Smooth muscle cell (in vitro differentiated cells): Measurements from ENCODE around the gene SLC41A3. TPM values are rescaled to one million over a fixed set of nuclear protein-coding genes. Genes with fewer than 3 reads are reported as not detected.

Experiments
- DNase-seq: peaks from one replicate; lab custom pipeline; 2025; ENCODE audit not compliant: unreplicated experiment; lab: John Stamatoyannopoulos, UW
- H2AFZ ChIP-seq: fragments of 200-600 bp; sonication (generic); 2 replicates; pipeline ENCODE4 v1.6.0; 2016; ENCODE audit warnings: antibody characterized with exemption, low read depth, mild to moderate bottlenecking
- H3F3A ChIP-seq: fragments of 200-600 bp; sonication (generic); 2 replicates; pipeline ENCODE4 v1.6.0; 2017; ENCODE audit warnings: antibody characterized with exemption, low read depth
- H3K27ac ChIP-seq: fragments of 200-600 bp; sonication (generic); 2 replicates; pipeline ENCODE4 v1.5.1; 2016; ENCODE audit warnings: low read depth, mild to moderate bottlenecking
- H3K27me3 ChIP-seq: fragments of 200-600 bp; sonication (generic); 2 replicates; pipeline ENCODE4 v1.6.1; 2016; ENCODE audit warnings: low read depth, mild to moderate bottlenecking
- H3K36me3 ChIP-seq: fragments of 200-600 bp; sonication (generic); 2 replicates; pipeline ENCODE4 v1.5.1; 2016; ENCODE audit warnings: low read depth
- H3K4me1 ChIP-seq: fragments of 200-600 bp; sonication (generic); 2 replicates; pipeline ENCODE4 v1.5.1; 2016; ENCODE audit warnings: low read depth
- H3K4me2 ChIP-seq: fragments of 200-600 bp; sonication (generic); 2 replicates; pipeline ENCODE4 v1.6.0; 2016; ENCODE audit warnings: mild to moderate bottlenecking
- H3K4me3 ChIP-seq: fragments of 200-600 bp; sonication (generic); 2 replicates; pipeline ENCODE4 v1.5.1; 2016; ENCODE audit warnings: mild to moderate bottlenecking
- H3K79me2 ChIP-seq: fragments of 200-600 bp; sonication (generic); 2 replicates; pipeline ENCODE4 v1.6.0; 2016; ENCODE audit warnings: low read depth, mild to moderate bottlenecking
- H3K9ac ChIP-seq: fragments of 200-600 bp; sonication (generic); 2 replicates; pipeline ENCODE4 v1.6.0; 2016; ENCODE audit warnings: low read depth
- H3K9me3 ChIP-seq: fragments of 200-600 bp; sonication (generic); replicated peaks from 2 replicates; pipeline ENCODE4 v1.5.1; 2016; ENCODE audit warnings: low read depth
- H4K20me1 ChIP-seq: fragments of 200-600 bp; sonication (generic); 2 replicates; pipeline ENCODE4 v1.6.0; 2016; ENCODE audit warnings: low read depth
- WGBS: methylation state at CpG from one replicate; pipeline ENCODE4 v1.1.7; 2016; ENCODE audit warnings: low lambda C conversion rate; 5-methylcytosine and 5-hydroxymethylcytosine counted together
- polyA plus RNA-seq: library from polyadenylated mRNA; unstranded; fragments of >200 nt; fragmentation: Nextera tagmentation; extraction: Ambion mirVana; gene quantifications from 2 replicates; pipeline ENCODE4 v1.2.1, GENCODE V29; 2016
- total RNA-seq: library from RNA; depleted of rRNA; stranded (reverse); fragments of >200 nt; gene quantifications from 2 replicates; pipeline ENCODE4 v1.2.3, GENCODE V29; 2014
- TF ChIP-seq, protein P1 (sequence below): fragments of 200-600 bp; sonication (generic); IDR thresholded peaks from 2 replicates; pipeline ENCODE4 v1.5.1; 2017; ENCODE audit warnings: borderline replicate concordance, mild to moderate bottlenecking, antibody characterized with exemption; ENCODE audit not compliant: insufficient read depth, poor library complexity, severe bottlenecking

The SLC41A3 gene
- total and polyA plus RNA-seq, 2 experiments from 2014 or later, result 20.7 to 23.9 TPM

DNA sequence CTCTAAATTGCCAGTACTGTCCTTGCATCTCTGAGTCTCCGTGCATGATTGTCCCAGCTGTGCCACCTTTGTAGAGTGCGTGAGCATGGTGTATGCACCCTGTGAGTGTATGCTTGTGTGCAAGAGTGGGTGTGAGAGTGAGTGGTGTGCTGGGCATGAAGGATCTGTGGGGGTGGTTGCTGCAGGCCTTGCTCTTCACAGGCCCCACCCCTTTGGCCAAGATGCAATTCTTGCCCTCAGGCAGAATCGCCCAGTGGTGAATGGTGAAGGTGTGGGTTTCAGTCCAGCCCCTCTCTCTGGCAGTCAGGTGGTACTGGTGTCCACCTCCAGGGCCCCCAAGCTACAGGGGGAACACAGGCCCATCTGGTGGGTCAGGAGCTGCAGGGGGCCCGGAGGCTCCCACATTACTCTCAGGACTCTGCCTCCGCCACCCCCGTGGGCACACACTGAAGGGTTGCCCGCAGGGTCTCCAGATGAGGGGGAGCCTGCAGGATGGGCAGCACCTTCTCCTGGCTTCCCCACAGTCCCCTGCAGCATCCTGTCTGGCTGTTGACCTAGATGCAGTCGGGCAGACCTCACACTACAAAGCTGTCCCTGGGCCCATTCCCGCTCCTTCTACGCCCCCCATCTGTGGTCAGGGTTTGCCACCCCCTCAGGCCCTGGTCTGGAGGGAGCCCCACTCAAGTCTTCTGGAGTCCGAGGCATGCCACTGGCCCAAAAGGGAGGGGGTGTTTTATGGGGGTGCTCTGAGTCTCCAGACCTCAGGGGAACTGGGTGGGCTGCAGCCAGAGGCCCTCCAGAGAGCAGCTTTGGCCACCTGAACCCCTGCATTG lies 123.3 kb downstream of the SLC41A3 start:
- H3K4me3 ChIP-seq, result no peak overlapping the region
- no peak overlapping the region for H2AFZ ChIP-seq
- DNase-seq, result no peak
- H3K9ac ChIP-seq, result no peak overlapping the region
- 94% methylated on average over 8 of the region's 11 CpGs for WGBS
- H4K20me1 ChIP-seq, result no peaks in the 10 kb centered on the region
- H3K36me3 ChIP-seq, result no peaks in the 10 kb centered on the region
- H3F3A ChIP-seq, result no peaks in the 10 kb centered on the region
- no peak overlapping the region for H3K4me2 ChIP-seq
- H3K79me2 ChIP-seq, result no peaks in the 10 kb centered on the region
- no peaks in the 10 kb centered on the region for H3K9me3 ChIP-seq
- TF ChIP-seq, protein P1, sequence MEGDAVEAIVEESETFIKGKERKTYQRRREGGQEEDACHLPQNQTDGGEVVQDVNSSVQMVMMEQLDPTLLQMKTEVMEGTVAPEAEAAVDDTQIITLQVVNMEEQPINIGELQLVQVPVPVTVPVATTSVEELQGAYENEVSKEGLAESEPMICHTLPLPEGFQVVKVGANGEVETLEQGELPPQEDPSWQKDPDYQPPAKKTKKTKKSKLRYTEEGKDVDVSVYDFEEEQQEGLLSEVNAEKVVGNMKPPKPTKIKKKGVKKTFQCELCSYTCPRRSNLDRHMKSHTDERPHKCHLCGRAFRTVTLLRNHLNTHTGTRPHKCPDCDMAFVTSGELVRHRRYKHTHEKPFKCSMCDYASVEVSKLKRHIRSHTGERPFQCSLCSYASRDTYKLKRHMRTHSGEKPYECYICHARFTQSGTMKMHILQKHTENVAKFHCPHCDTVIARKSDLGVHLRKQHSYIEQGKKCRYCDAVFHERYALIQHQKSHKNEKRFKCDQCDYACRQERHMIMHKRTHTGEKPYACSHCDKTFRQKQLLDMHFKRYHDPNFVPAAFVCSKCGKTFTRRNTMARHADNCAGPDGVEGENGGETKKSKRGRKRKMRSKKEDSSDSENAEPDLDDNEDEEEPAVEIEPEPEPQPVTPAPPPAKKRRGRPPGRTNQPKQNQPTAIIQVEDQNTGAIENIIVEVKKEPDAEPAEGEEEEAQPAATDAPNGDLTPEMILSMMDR, result no peak
- H3K27ac ChIP-seq, result no peak overlapping the region
- H3K4me1 ChIP-seq, result no peaks in the 10 kb centered on the region
- H3K27me3 ChIP-seq, result peaks cover 31% of the 10 kb centered on the region

GRCh38 chr3:125960066-125960424 lies 123.9 kb downstream of the SLC41A3 start:
- Histone ChIP-seq H3K27me3 (peaks cover 25% of the 10 kb centered on the region), H3K79me2 (no peaks in the 10 kb centered on the region), H3K9me3 (no peaks in the 10 kb centered on the region), H3K27ac (no peak overlapping the region), H2AFZ (no peak overlapping the region), H3K36me3 (no peaks in the 10 kb centered on the region), H3K9ac (no peak overlapping the region), H4K20me1 (no peaks in the 10 kb centered on the region), H3K4me1 (no peaks in the 10 kb centered on the region), H3F3A (no peaks in the 10 kb centered on the region), H3K4me3 (no peak overlapping the region), H3K4me2 (no peak overlapping the region)
- WGBS, result 94% methylated on average over 14 of the region's 14 CpGs
- no peak for DNase-seq
- TF ChIP-seq, protein P1, result no peak

DNA sequence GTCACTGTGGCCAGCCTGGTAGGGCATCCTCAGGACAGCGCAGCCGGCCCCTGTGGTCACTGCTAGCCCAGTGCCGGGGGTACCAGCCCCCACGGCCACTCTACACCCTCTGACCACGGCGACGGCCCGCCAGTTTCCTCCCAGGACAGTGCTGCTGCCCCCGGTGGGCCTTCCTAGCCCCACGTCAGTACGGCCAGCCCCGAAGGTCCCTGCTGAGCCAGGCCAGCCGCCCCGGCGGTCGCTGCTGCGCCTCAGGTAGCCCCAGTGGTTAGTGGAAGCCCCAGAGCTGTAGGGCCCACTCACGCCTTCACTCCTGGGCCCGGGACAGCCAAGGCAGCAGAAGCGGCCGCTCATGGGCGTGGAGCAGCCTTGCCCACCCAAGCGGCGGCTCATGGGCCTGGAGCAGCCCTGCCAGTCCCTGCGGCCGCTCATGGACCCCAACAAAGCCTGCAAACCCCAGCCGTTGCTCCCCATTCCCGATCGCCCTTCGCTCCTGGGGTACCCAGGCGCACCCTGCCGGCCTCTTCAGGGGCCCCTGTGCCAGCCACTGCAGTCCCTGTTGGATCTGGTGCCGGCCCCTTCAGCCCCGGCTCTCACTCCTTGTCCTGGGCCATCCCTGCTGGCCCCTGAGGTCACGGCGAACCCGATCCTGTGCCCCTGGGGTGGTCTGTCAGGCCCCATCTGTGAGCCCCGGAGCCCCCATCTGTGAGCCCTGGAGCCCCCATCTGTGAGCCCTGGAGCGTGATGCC lies 124.4 kb downstream of the SLC41A3 start:
- Histone ChIP-seq H4K20me1 (no peaks in the 10 kb centered on the region), H3K36me3 (no peaks in the 10 kb centered on the region), H3K4me2 (no peak overlapping the region), H3K9ac (no peak overlapping the region), H3K4me3 (no peak overlapping the region), H3K27me3 (peaks cover 22% of the 10 kb centered on the region), H3F3A (no peaks in the 10 kb centered on the region), H3K9me3 (no peaks in the 10 kb centered on the region), H2AFZ (no peak overlapping the region), H3K4me1 (no peaks in the 10 kb centered on the region), H3K79me2 (no peaks in the 10 kb centered on the region), H3K27ac (no peak overlapping the region)
- TF ChIP-seq, protein P1, result no peak
- WGBS, result 95% methylated on average over 34 of the region's 39 CpGs
- no peak for DNase-seq
